Measurements from ENCODE around the gene USO1. TPM values are rescaled to one million over a fixed set of nuclear protein-coding genes. Genes with fewer than 3 reads are reported as not detected.
"Not testable (repeated sequence)": the region's sequence is repeated elsewhere in the genome, so short reads cannot be mapped to it uniquely, and the experiment has no call there.

USO1 gene
- 25.5 and 28.1 TPM in 2 replicates for total RNA-seq (2014; rRNA removed; shearing (Covaris generic); ENCODE audit: low replicate concordance)

- in situ Hi-C loops (cut with HindIII; ENCODE audit: low pct_unique_long_range_greater_than_20kb, low sequenced_read_pairs) = no loop called here
- peak; percentile 98 for DNase-seq (ENCODE audit: low read depth)
These were observed at the start of gene USO1 for GRCh38 chr4:75724066-75724866. USO1 (plus strand) TSS chr4:75724577; CDS start chr4:75724820, 243 bp downstream.

GRCh38 chr4:75675004-75675531 is 49.3 kb upstream of the USO1 start:
- in situ Hi-C loops (cut with HindIII; ENCODE audit: low pct_unique_long_range_greater_than_20kb, low sequenced_read_pairs) = no loop called here
- no peak for DNase-seq (ENCODE audit: low read depth)

GRCh38 chr4:75678473-75678872 is 45.9 kb upstream of the USO1 start:
- in situ Hi-C loops (cut with HindIII; ENCODE audit: low pct_unique_long_range_greater_than_20kb, low sequenced_read_pairs) = no loop called here
- DNase-seq (ENCODE audit: low read depth) = no peak

- in situ Hi-C loops (cut with HindIII; ENCODE audit: low pct_unique_long_range_greater_than_20kb, low sequenced_read_pairs) = no loop called here
- DNase-seq (ENCODE audit: low read depth) = no peak
These were observed 45.4 kb upstream of the USO1 start for GRCh38 chr4:75678965-75679364.

GRCh38 chr4:75679876-75680575 is 44.4 kb upstream of the USO1 start:
- in situ Hi-C loops (cut with HindIII; ENCODE audit: low pct_unique_long_range_greater_than_20kb, low sequenced_read_pairs) = no loop called here
- no peak for DNase-seq (ENCODE audit: low read depth)

- in situ Hi-C loops (cut with HindIII; ENCODE audit: low pct_unique_long_range_greater_than_20kb, low sequenced_read_pairs) = no loop called here
- DNase-seq (ENCODE audit: low read depth) = no peak
These were observed 40.8 kb upstream of the USO1 start for GRCh38 chr4:75683482-75684155.

GRCh38 chr4:75685546-75686189 is 38.7 kb upstream of the USO1 start:
- no peak for DNase-seq (ENCODE audit: low read depth)
- in situ Hi-C loops (cut with HindIII; ENCODE audit: low pct_unique_long_range_greater_than_20kb, low sequenced_read_pairs) = no loop called here

- DNase-seq (ENCODE audit: low read depth) = no peak
- in situ Hi-C loops (cut with HindIII; ENCODE audit: low pct_unique_long_range_greater_than_20kb, low sequenced_read_pairs) = no loop called here
These were observed 38.0 kb upstream of the USO1 start for GRCh38 chr4:75686346-75686745.

- in situ Hi-C loops (cut with HindIII; ENCODE audit: low pct_unique_long_range_greater_than_20kb, low sequenced_read_pairs); DNase-seq (ENCODE audit: low read depth): not testable (repeated sequence)
These were observed 37.3 kb upstream of the USO1 start for GRCh38 chr4:75687125-75687524.

GRCh38 chr4:75692066-75692465 is 32.3 kb upstream of the USO1 start:
- in situ Hi-C loops (cut with HindIII; ENCODE audit: low pct_unique_long_range_greater_than_20kb, low sequenced_read_pairs); DNase-seq (ENCODE audit: low read depth): not testable (repeated sequence)

GRCh38 chr4:75696071-75696470 is 28.3 kb upstream of the USO1 start:
- no peak for DNase-seq (ENCODE audit: low read depth)
- in situ Hi-C loops (cut with HindIII; ENCODE audit: low pct_unique_long_range_greater_than_20kb, low sequenced_read_pairs) = no loop called here

- no peak for DNase-seq (ENCODE audit: low read depth)
- in situ Hi-C loops (cut with HindIII; ENCODE audit: low pct_unique_long_range_greater_than_20kb, low sequenced_read_pairs) = no loop called here
These were observed 27.8 kb upstream of the USO1 start for GRCh38 chr4:75696581-75696980.

- in situ Hi-C loops (cut with HindIII; ENCODE audit: low pct_unique_long_range_greater_than_20kb, low sequenced_read_pairs) = no loop called here
- DNase-seq (ENCODE audit: low read depth) = no peak
These were observed 26.0 kb upstream of the USO1 start for GRCh38 chr4:75698162-75698962.

- DNase-seq (ENCODE audit: low read depth) = no peak
- in situ Hi-C loops (cut with HindIII; ENCODE audit: low pct_unique_long_range_greater_than_20kb, low sequenced_read_pairs) = no loop called here
These were observed 25.5 kb upstream of the USO1 start for GRCh38 chr4:75698963-75699228.

- in situ Hi-C loops (cut with HindIII; ENCODE audit: low pct_unique_long_range_greater_than_20kb, low sequenced_read_pairs) = no loop called here
- no peak for DNase-seq (ENCODE audit: low read depth)
These were observed 25.1 kb upstream of the USO1 start for GRCh38 chr4:75699299-75699698.

- no peak for DNase-seq (ENCODE audit: low read depth)
- in situ Hi-C loops (cut with HindIII; ENCODE audit: low pct_unique_long_range_greater_than_20kb, low sequenced_read_pairs) = no loop called here
These were observed 21.4 kb upstream of the USO1 start for GRCh38 chr4:75702919-75703411.

GRCh38 chr4:75705198-75705977 is 19.0 kb upstream of the USO1 start:
- no peak for DNase-seq (ENCODE audit: low read depth)
- in situ Hi-C loops (cut with HindIII; ENCODE audit: low pct_unique_long_range_greater_than_20kb, low sequenced_read_pairs) = no loop called here
